H7 (cell line): ENCODE results near the gene TCF7L2. TPM values are rescaled to one million over a fixed set of nuclear protein-coding genes. Genes with fewer than 3 reads are reported as not detected.
A peak's percentile ranks its signal among the peaks of the same experiment; 100 is the strongest.

ENCODE experiments used
- DNase-seq: peaks from one replicate; pipeline ENCODE4 v3.0.0; 2012
- H3K27me3 ChIP-seq: 2 replicates; pipeline ENCODE4 v1.6.0; 2011; ENCODE audit warnings: mild to moderate bottlenecking, low read length; ENCODE audit not compliant: control insufficient read depth, insufficient read depth
- H3K36me3 ChIP-seq: replicated peaks from 2 replicates; pipeline ENCODE4 v1.5.1; 2011; ENCODE audit warnings: low read length; ENCODE audit not compliant: control insufficient read depth, insufficient read depth
- H3K4me3 ChIP-seq: 2 replicates; pipeline ENCODE4 v1.5.1; 2011; ENCODE audit warnings: low read depth, mild to moderate bottlenecking, control low read depth, low read length, moderate library complexity; ENCODE audit not compliant: insufficient read depth
- total RNA-seq: library from RNA; depleted of rRNA; stranded (reverse); fragments of >200 nt; shearing (Covaris generic); gene quantifications from 2 replicates; pipeline ENCODE4 v1.2.3, GENCODE V29; 2014

TCF7L2 gene
- total RNA-seq, 1 experiment from 2014 or later: 10.1 TPM

GRCh38 chr10:113068178-113068890 is 118.3 kb downstream of the TCF7L2 start:
- Histone ChIP-seq H3K36me3 (peaks cover 6% of the 10 kb centered on the region), H3K27me3 (no peaks in the 10 kb centered on the region), H3K4me3 (no peak overlapping the region)
- DNase-seq: no peak

DNA sequence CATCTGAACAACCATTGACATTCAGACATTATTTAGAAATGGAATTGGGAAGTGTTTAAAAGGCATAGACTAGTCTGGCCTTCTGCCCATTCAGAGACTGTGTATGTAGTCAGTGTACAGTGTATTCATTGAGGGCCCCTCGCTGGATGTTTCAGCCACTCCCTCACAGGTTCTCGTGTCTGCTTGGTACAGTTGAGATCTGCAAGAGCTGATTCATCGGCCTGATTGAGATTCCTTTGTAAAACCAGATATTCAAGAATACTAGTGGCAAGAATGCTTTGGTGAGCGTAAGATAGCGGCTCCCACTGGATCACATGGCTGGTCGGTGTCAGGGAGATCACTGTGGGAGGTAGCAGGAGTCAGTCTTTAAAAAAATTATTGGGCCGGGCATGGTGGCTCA is 119.5 kb downstream of the TCF7L2 start:
- no peak for DNase-seq
- Histone ChIP-seq H3K36me3 (peaks cover 6% of the 10 kb centered on the region), H3K27me3 (no peaks in the 10 kb centered on the region), H3K4me3 (no peak overlapping the region)

DNA sequence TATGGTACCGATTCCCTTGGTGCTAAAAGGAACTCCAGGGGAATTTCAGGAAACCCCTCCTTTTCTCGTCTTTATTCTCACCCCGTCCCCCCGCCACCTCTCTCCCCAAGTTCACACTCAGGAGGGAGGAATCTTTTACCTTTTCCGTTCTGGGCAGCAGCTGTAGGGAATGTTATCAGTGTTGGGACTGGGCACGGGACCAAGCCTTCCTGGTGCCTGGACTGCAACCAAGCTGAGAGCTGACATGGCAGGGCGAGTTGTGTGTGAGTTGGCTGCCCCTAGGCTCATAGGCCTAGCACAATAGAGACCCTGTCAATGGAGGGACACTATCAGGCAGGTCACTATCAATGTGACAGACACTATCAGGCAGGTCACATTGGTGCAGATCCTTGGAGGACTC is 121.4 kb downstream of the TCF7L2 start:
- no peak for DNase-seq
- Histone ChIP-seq H3K36me3 (peaks cover 6% of the 10 kb centered on the region), H3K27me3 (no peaks in the 10 kb centered on the region), H3K4me3 (no peak overlapping the region)

DNA sequence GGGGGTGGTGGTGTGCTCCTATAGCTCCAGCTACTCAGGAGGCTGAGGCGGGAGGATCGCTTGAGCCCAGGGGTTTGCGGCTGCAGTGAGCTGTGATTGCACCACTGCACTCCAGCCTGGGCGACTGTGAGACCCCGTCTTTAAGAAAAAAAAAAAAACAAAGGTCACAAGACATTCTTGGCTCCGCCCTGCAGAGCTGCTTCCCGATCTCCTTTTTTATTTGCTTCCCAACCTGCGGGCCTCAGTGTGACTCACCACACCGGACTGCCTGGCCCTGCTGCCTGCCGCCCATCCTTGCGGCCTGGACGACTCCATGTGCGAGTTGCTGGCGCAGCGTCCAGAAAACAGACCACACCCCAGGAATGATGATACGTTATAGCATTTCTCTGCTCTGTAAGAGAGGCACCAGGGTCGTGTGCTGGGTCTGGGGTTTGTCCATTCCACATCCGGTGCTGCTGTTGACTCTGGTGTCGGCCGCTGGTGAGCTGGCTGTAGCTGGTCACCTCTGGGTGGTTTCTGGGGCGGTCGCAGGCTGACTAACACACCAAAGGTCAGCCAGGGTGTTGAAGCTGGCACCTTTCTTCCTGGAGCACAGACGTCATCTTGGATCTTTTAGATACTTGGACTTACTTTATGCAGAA is 123.6 kb downstream of the TCF7L2 start:
- peak; percentile 59 for DNase-seq
- H3K27me3 ChIP-seq: no peaks in the 10 kb centered on the region
- H3K36me3 ChIP-seq: peaks cover 1% of the 10 kb centered on the region; the same call in 1 of the 2 replicates
- no peak overlapping the region for H3K4me3 ChIP-seq

- H3K27me3 ChIP-seq: no peaks in the 10 kb centered on the region
- peaks cover 2% of the 10 kb centered on the region; the same call in 1 of the 2 replicates for H3K36me3 ChIP-seq
- no peak for DNase-seq
- H3K4me3 ChIP-seq: no peak overlapping the region
Observed at GRCh38 chr10:113076949-113077348, 126.9 kb downstream of the TCF7L2 start.

GRCh38 chr10:113078282-113078907 is 128.3 kb downstream of the TCF7L2 start:
- Histone ChIP-seq H3K36me3 (peaks cover 6% of the 10 kb centered on the region), H3K4me3 (no peak overlapping the region), H3K27me3 (no peaks in the 10 kb centered on the region)
- DNase-seq: no peak

GRCh38 chr10:113080061-113080924 is 130.2 kb downstream of the TCF7L2 start:
- Histone ChIP-seq H3K36me3 (peaks cover 6% of the 10 kb centered on the region), H3K4me3 (no peak overlapping the region), H3K27me3 (no peaks in the 10 kb centered on the region)
- no peak for DNase-seq

GRCh38 chr10:113080925-113081229 is 130.8 kb downstream of the TCF7L2 start:
- Histone ChIP-seq H3K4me3 (no peak overlapping the region), H3K27me3 (no peaks in the 10 kb centered on the region), H3K36me3 (peaks cover 6% of the 10 kb centered on the region)
- no peak for DNase-seq

GRCh38 chr10:113084031-113084430 is 134.0 kb downstream of the TCF7L2 start:
- DNase-seq: no peak
- Histone ChIP-seq H3K27me3 (no peaks in the 10 kb centered on the region), H3K4me3 (no peak overlapping the region), H3K36me3 (peaks cover 6% of the 10 kb centered on the region)

- Histone ChIP-seq H3K4me3 (no peak overlapping the region), H3K27me3 (no peaks in the 10 kb centered on the region), H3K36me3 (peaks cover 8% of the 10 kb centered on the region)
- no peak for DNase-seq
Observed at GRCh38 chr10:113085776-113086175, 135.7 kb downstream of the TCF7L2 start.

- Histone ChIP-seq H3K4me3 (no peak overlapping the region), H3K27me3 (no peaks in the 10 kb centered on the region), H3K36me3 (peaks cover 7% of the 10 kb centered on the region)
- DNase-seq: no peak
Observed at GRCh38 chr10:113086282-113086681, 136.2 kb downstream of the TCF7L2 start.

GRCh38 chr10:113087165-113088029 is 137.3 kb downstream of the TCF7L2 start:
- DNase-seq: peak; percentile 39
- no peak overlapping the region for H3K4me3 ChIP-seq
- no peaks in the 10 kb centered on the region for H3K27me3 ChIP-seq
- H3K36me3 ChIP-seq: peaks cover 11% of the 10 kb centered on the region

GRCh38 chr10:113088194-113088593 is 138.1 kb downstream of the TCF7L2 start:
- Histone ChIP-seq H3K36me3 (peaks cover 7% of the 10 kb centered on the region), H3K27me3 (no peaks in the 10 kb centered on the region), H3K4me3 (no peak overlapping the region)
- DNase-seq: no peak

GRCh38 chr10:113089551-113089950 is 139.5 kb downstream of the TCF7L2 start:
- H3K4me3 ChIP-seq: no peak overlapping the region
- H3K36me3 ChIP-seq: peaks cover 7% of the 10 kb centered on the region
- no peaks in the 10 kb centered on the region for H3K27me3 ChIP-seq
- no peak for DNase-seq
